Mononuclear cell (primary cell): ENCODE measurements around the gene ATOH7. TPM values are rescaled to one million over a fixed set of nuclear protein-coding genes. Genes with fewer than 3 reads are reported as not detected.

Experiments used
- total RNA-seq: library from RNA; depleted of rRNA; stranded (reverse); fragments of >200 nt; gene quantifications from one replicate; pipeline ENCODE4 v1.2.3, GENCODE V29; 2012

ATOH7 gene
- total RNA-seq, 1 donor: not detected

Other genes starting within 250 kb of the ATOH7 start
- gene HERC4, start 156.8 kb downstream of the ATOH7 start, total RNA-seq: 42.2 TPM
- gene MYPN, start 122.6 kb downstream of the ATOH7 start, total RNA-seq: not detected
- 53.4 TPM for gene HNRNPH3, start 100.0 kb upstream of the ATOH7 start, total RNA-seq
- gene PBLD, start 100.8 kb upstream of the ATOH7 start, total RNA-seq: 2.7 TPM
- gene RUFY2, start 175.2 kb upstream of the ATOH7 start, total RNA-seq: 20.5 TPM
- 7.5 TPM for gene DNA2, start 239.9 kb upstream of the ATOH7 start, total RNA-seq